ENCODE results near the gene SURF2. TPM values are rescaled to one million over a fixed set of nuclear protein-coding genes. Genes with fewer than 3 reads are reported as not detected.
"Not testable (repeated sequence)": the region's sequence is repeated elsewhere in the genome, so short reads cannot be mapped to it uniquely, and the experiment has no call there.

The SURF2 gene
- total RNA-seq, 1 donor = 9.0 TPM

DNA sequence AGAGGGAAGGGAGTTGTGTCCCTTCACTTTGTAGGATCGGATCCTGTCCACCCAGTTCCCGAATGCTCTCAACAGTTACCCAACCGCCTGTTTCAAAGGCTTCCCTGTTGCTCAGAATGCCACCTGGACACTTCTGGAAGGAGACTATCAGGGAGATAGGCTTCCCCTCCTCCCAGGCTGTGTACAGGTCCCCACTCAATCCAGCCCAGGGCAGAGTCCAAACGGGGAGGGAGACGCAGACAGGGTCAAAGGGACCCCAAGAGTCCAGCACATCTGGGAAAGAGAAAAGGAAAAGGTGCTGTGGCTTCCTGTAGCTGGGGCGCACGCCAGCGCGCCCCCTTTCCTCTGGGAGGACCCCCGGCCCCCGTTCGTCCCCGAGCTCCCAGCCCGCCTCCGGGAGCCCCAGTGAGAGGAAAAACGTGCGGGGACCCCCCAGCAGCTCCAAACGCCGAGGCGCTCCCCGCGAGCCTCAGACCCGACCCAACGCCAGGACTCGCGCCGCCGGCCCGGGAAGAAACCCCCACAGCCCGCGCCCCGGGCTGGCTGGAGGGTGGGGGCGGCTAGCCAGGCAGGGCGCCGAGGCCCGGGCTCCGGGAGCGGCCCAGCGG lies 18.9 kb downstream of the SURF2 start:
- peaks cover 56% of the 10 kb centered on the region for H3K4me1 ChIP-seq (ENCODE audit: insufficient read depth, low read length)
- peak overlapping the region; percentile 76 for H3K4me3 ChIP-seq (ENCODE audit: low read length)

GRCh38 chr9:133375724-133376654 lies 19.6 kb downstream of the SURF2 start, which contains the start of the genes STKLD1 and SURF4:
Gene STKLD1 (plus strand): TSS chr9:133376366. CDS start chr9:133376474, 108 bp downstream.
Gene SURF4 (minus strand): TSS chr9:133376060. CDS start chr9:133375969, 91 bp downstream.
- no peaks in the 10 kb centered on the region for H3K27me3 ChIP-seq (ENCODE audit: insufficient read depth, low read length)
- H3K9me3 ChIP-seq (ENCODE audit: low read depth, low read length) = no peaks in the 10 kb centered on the region
- peaks cover 49% of the 10 kb centered on the region for H3K4me1 ChIP-seq (ENCODE audit: insufficient read depth, low read length)
- H3K4me3 ChIP-seq (ENCODE audit: low read length) = peak within 1 kb of the TSS; percentile 76

More for the DNA sequence above, 18.9 kb downstream of the SURF2 start:
- H3K27me3 ChIP-seq (ENCODE audit: insufficient read depth, low read length) = no peaks in the 10 kb centered on the region
- H3K9me3 ChIP-seq (ENCODE audit: low read depth, low read length) = no peaks in the 10 kb centered on the region

DNA sequence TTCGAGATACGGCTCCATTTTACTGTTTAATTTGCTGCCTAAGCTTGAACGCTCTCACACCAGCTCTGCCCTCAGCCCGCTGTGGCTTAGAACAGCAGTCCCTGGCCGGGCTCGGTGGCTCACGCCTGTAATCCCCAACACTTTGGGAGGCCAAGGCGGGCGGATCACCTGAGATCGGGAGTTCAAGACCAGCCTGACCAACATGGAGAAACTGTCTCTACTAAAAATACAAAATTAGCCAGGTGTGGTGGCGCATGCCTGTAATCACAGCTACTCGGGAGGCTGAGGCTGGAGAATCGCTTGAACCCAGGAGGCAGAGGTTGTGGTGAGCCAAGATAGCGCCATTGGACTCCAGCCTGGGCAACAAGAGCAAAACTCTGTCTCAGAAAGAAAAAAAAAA lies 20.9 kb downstream of the SURF2 start:
- H3K9me3 ChIP-seq (ENCODE audit: low read depth, low read length); H3K4me3 ChIP-seq (ENCODE audit: low read length); H3K27me3 ChIP-seq (ENCODE audit: insufficient read depth, low read length): not testable (repeated sequence)
- peaks cover 36% of the 10 kb centered on the region for H3K4me1 ChIP-seq (ENCODE audit: insufficient read depth, low read length)

- no peaks in the 10 kb centered on the region for H3K9me3 ChIP-seq (ENCODE audit: low read depth, low read length)
- peaks cover 31% of the 10 kb centered on the region for H3K4me1 ChIP-seq (ENCODE audit: insufficient read depth, low read length)
- H3K4me3 ChIP-seq (ENCODE audit: low read length) = no peak overlapping the region
- H3K27me3 ChIP-seq (ENCODE audit: insufficient read depth, low read length) = no peaks in the 10 kb centered on the region
These were observed 21.4 kb downstream of the SURF2 start for GRCh38 chr9:133377721-133378216.

DNA sequence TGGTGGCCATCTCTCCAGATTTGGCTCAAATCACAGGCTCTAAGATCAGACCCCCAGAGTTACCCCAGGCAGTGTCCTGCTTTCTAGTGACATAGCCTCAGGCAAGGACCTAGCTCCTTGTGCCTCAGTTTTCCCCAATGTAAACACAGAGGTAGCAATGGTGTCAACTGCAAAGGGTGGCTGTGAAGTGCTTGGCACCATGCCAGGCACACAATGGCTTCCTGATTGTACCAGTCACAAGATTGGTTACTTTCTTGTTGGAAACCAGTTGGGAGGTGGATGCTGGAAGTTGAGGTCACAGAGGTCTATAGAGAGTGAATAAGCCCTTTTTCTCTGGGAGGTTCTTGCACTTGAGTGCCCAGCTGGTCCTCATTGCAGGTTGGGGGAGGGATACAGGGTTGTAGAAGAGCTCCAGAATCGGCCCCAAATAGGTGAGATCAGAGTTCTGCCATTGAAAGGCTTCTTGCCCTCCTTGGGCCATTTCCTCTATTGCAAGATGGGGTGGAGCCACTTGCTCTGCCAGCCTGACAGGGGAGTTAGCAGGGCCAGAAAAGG lies 22.1 kb downstream of the SURF2 start:
- H3K9me3 ChIP-seq (ENCODE audit: low read depth, low read length) = no peaks in the 10 kb centered on the region
- peaks cover 24% of the 10 kb centered on the region for H3K4me1 ChIP-seq (ENCODE audit: insufficient read depth, low read length)
- H3K4me3 ChIP-seq (ENCODE audit: low read length) = no peak overlapping the region
- no peaks in the 10 kb centered on the region for H3K27me3 ChIP-seq (ENCODE audit: insufficient read depth, low read length)

- no peaks in the 10 kb centered on the region for H3K27me3 ChIP-seq (ENCODE audit: insufficient read depth, low read length)
- peaks cover 14% of the 10 kb centered on the region for H3K4me1 ChIP-seq (ENCODE audit: insufficient read depth, low read length)
- H3K9me3 ChIP-seq (ENCODE audit: low read depth, low read length) = no peaks in the 10 kb centered on the region
- H3K4me3 ChIP-seq (ENCODE audit: low read length) = no peak overlapping the region
These were observed 23.1 kb downstream of the SURF2 start for GRCh38 chr9:133379153-133380086.

DNA sequence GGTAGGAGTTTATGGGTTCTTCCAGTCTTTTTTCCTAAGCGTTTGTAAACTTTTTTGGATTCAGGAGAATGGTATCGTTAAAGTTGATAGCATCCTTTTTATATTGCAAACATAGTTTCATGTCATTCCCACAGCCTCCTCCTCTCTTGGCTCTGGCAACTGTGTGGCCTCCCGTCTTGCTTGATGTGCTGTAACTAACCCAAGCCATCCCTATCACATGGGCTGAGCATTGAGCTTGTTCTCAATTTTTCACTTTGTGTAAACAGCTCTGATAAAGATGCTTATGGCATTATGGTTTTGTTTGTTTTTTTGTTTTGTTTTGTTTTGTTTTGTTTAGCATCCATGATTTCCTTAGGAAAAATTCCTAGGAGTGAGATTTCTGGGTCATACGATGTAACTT lies 24.4 kb downstream of the SURF2 start:
- Histone ChIP-seq H3K9me3 (ENCODE audit: low read depth, low read length) (no peaks in the 10 kb centered on the region), H3K27me3 (ENCODE audit: insufficient read depth, low read length) (no peaks in the 10 kb centered on the region)

GRCh38 chr9:133382507-133383141 lies 26.3 kb downstream of the SURF2 start:
- Histone ChIP-seq H3K4me3 (ENCODE audit: low read length) (no peak overlapping the region), H3K9me3 (ENCODE audit: low read depth, low read length) (no peaks in the 10 kb centered on the region), H3K27me3 (ENCODE audit: insufficient read depth, low read length) (no peaks in the 10 kb centered on the region), H3K4me1 (ENCODE audit: insufficient read depth, low read length) (no peaks in the 10 kb centered on the region)

More for the DNA sequence above, 24.4 kb downstream of the SURF2 start:
- Histone ChIP-seq H3K4me3 (ENCODE audit: low read length) (no peak overlapping the region), H3K4me1 (ENCODE audit: insufficient read depth, low read length) (peaks cover 6% of the 10 kb centered on the region)

GRCh38 chr9:133383438-133383837 lies 27.1 kb downstream of the SURF2 start:
- Histone ChIP-seq H3K4me1 (ENCODE audit: insufficient read depth, low read length) (no peaks in the 10 kb centered on the region), H3K27me3 (ENCODE audit: insufficient read depth, low read length) (no peaks in the 10 kb centered on the region), H3K4me3 (ENCODE audit: low read length) (no peak overlapping the region), H3K9me3 (ENCODE audit: low read depth, low read length) (no peaks in the 10 kb centered on the region)

DNA sequence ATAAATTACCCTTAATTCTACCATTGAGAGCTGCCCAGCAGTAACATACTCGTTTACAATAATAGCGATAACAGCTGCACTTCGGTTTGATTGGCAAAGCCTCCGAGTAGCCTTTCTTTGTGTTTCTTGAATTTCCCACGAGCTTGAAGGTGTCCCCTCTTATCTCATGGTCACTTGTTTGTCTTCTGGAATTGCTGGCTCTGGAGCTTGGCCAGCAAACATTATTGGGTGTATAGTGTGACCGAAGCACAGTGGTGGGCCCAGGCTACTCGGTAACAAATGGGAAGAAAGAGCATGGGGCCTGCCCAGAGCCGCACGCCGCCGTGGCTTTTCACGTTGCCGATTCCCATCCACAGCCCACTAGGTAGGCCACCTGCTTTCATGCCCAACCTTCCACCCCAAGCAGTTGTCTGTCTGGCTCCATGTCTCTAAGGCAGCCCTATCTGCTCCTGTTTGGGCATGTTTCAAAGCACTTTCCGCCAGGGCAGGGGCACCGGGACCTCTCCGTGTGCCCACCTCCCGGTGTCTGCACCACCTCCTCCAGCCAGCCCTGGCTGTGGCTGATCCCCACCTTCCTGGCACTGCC lies 28.5 kb downstream of the SURF2 start:
- Histone ChIP-seq H3K4me1 (ENCODE audit: insufficient read depth, low read length) (no peaks in the 10 kb centered on the region), H3K9me3 (ENCODE audit: low read depth, low read length) (no peaks in the 10 kb centered on the region), H3K4me3 (ENCODE audit: low read length) (no peak overlapping the region), H3K27me3 (ENCODE audit: insufficient read depth, low read length) (no peaks in the 10 kb centered on the region)

- no peaks in the 10 kb centered on the region for H3K27me3 ChIP-seq (ENCODE audit: insufficient read depth, low read length)
- no peaks in the 10 kb centered on the region for H3K4me1 ChIP-seq (ENCODE audit: insufficient read depth, low read length)
- no peaks in the 10 kb centered on the region for H3K9me3 ChIP-seq (ENCODE audit: low read depth, low read length)
- H3K4me3 ChIP-seq (ENCODE audit: low read length) = no peak overlapping the region
These were observed 29.1 kb downstream of the SURF2 start for GRCh38 chr9:133385452-133385851.

GRCh38 chr9:133386338-133386737 lies 30.0 kb downstream of the SURF2 start:
- Histone ChIP-seq H3K4me1 (ENCODE audit: insufficient read depth, low read length) (no peaks in the 10 kb centered on the region), H3K9me3 (ENCODE audit: low read depth, low read length) (no peaks in the 10 kb centered on the region), H3K27me3 (ENCODE audit: insufficient read depth, low read length) (no peaks in the 10 kb centered on the region), H3K4me3 (ENCODE audit: low read length) (no peak overlapping the region)

DNA sequence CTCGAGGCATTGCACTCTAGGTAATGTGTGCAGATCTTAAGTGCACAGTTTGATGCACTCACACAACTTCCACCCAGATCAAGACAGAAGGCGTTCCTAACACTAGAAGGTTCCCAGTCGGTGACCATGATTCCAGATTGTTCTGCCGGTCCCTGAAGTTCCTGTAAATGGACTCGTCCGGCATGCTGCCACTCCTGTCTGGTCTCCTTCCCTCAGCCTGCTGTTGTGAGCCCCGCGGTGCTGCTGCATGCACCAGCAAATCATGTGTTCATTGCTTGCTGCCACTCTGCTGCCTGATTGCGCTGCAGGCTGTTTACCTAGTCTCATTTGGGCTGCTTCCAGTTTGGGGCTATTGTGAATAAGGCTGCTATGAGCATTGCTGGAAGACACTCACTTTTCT lies 31.3 kb downstream of the SURF2 start:
- no peak overlapping the region for H3K4me3 ChIP-seq (ENCODE audit: low read length)
- no peaks in the 10 kb centered on the region for H3K27me3 ChIP-seq (ENCODE audit: insufficient read depth, low read length)
- H3K4me1 ChIP-seq (ENCODE audit: insufficient read depth, low read length) = no peaks in the 10 kb centered on the region
- no peaks in the 10 kb centered on the region for H3K9me3 ChIP-seq (ENCODE audit: low read depth, low read length)
